DOHH2 (cell line): ENCODE measurements around the gene GLI3.

Experiments used
- EZH2phosphoT487 ChIP-seq: fragments of 200-600 bp; sonication (generic); IDR thresholded peaks from 2 replicates; pipeline ENCODE4 v1.6.1; 2017; ENCODE audit warnings: borderline replicate concordance, mild to moderate bottlenecking, antibody characterized with exemption, low read length, moderate library complexity, mixed read lengths
- TF ChIP-seq, protein P1 (sequence below): fragments of 200-600 bp; sonication (generic); IDR thresholded peaks from one replicate; pipeline ENCODE4 v1.5.1; 2014; ENCODE audit warnings: antibody characterized with exemption, mild to moderate bottlenecking, low read depth, low read length; ENCODE audit not compliant: poor library complexity, severe bottlenecking

DNA sequence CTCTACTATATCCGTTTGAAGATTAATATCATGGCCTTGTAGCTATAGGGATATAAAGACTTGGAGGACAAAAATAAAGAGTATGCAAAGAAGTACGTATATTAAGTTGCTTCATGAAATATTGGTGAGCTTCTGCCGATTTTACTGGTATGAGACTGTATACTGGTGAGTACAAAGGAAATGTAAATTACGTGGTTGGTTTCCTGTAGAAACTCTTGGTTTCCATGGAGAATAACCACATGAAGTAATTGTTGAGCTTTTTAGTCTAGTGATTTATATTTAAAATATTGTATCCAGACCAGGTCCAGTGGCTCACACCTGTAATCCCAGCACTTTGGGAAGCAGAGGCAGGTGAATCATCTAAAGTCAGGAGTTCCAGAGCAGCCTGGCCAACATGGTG, 32.2 kb upstream of the GLI3 start:
- TF ChIP-seq, protein P1, sequence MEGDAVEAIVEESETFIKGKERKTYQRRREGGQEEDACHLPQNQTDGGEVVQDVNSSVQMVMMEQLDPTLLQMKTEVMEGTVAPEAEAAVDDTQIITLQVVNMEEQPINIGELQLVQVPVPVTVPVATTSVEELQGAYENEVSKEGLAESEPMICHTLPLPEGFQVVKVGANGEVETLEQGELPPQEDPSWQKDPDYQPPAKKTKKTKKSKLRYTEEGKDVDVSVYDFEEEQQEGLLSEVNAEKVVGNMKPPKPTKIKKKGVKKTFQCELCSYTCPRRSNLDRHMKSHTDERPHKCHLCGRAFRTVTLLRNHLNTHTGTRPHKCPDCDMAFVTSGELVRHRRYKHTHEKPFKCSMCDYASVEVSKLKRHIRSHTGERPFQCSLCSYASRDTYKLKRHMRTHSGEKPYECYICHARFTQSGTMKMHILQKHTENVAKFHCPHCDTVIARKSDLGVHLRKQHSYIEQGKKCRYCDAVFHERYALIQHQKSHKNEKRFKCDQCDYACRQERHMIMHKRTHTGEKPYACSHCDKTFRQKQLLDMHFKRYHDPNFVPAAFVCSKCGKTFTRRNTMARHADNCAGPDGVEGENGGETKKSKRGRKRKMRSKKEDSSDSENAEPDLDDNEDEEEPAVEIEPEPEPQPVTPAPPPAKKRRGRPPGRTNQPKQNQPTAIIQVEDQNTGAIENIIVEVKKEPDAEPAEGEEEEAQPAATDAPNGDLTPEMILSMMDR: no peak
- no peak for TF ChIP-seq EZH2phosphoT487
